ENCODE measurements around the gene PTPRG.

GRCh38 chr3:62319570-62320243 lies 758.3 kb downstream of the PTPRG start:
- no peak for TF ChIP-seq CTCF (conservative IDR thresholded peaks at IDR 0.05; ENCODE audit: low read depth, low read length)
- TF ChIP-seq EZH2 (IDR thresholded peaks at IDR 0.05; ENCODE audit: low read length, unreplicated experiment), result no peak
- no peak for TF ChIP-seq EZH2phosphoT487 (IDR thresholded peaks at IDR 0.05; ENCODE audit: borderline replicate concordance, low read length)

All from PC-3 (cell line).